ENCODE data around the gene USH2A.

The USH2A gene

GRCh38 chr1:215923129-215923824 lies 500.0 kb downstream of the USH2A start:
- Histone ChIP-seq H3K36me3 (ENCODE audit: control insufficient read depth, insufficient read depth, low read length) (no peaks in the 10 kb centered on the region), H3K4me3 (replicated peaks; ENCODE audit: low read depth, low read length) (no peak overlapping the region), H3K27me3 (replicated peaks; ENCODE audit: control insufficient read depth, insufficient read depth, low read length) (no peaks in the 10 kb centered on the region)
- no peak for DNase-seq (ENCODE audit: extremely low read depth, insufficient read length)
- TF ChIP-seq CTCF (IDR thresholded peaks at IDR 0.05; ENCODE audit: insufficient read depth, low read length, poor library complexity, severe bottlenecking) = no peak

GRCh38 chr1:215911406-215911968 lies 511.8 kb downstream of the USH2A start:
- Histone ChIP-seq H3K36me3 (ENCODE audit: control insufficient read depth, insufficient read depth, low read length) (no peaks in the 10 kb centered on the region), H3K4me3 (replicated peaks; ENCODE audit: low read depth, low read length) (no peak overlapping the region), H3K27me3 (replicated peaks; ENCODE audit: control insufficient read depth, insufficient read depth, low read length) (no peaks in the 10 kb centered on the region)
- DNase-seq (ENCODE audit: extremely low read depth, insufficient read length) = no peak
- no peak for TF ChIP-seq CTCF (IDR thresholded peaks at IDR 0.05; ENCODE audit: insufficient read depth, low read length, poor library complexity, severe bottlenecking)

- DNase-seq (ENCODE audit: extremely low read depth, insufficient read length) = no peak
- H3K4me3 ChIP-seq (replicated peaks; ENCODE audit: low read depth, low read length) = no peak overlapping the region
These were observed 517.6 kb downstream of the USH2A start for GRCh38 chr1:215905493-215906115.

GRCh38 chr1:215900684-215901083 lies 522.6 kb downstream of the USH2A start:
- H3K36me3 ChIP-seq (ENCODE audit: control insufficient read depth, insufficient read depth, low read length) = no peaks in the 10 kb centered on the region
- H3K4me3 ChIP-seq (replicated peaks; ENCODE audit: low read depth, low read length) = no peak overlapping the region
- DNase-seq (ENCODE audit: extremely low read depth, insufficient read length) = no peak
- H3K27me3 ChIP-seq (replicated peaks; ENCODE audit: control insufficient read depth, insufficient read depth, low read length) = no peaks in the 10 kb centered on the region
- no peak for TF ChIP-seq CTCF (IDR thresholded peaks at IDR 0.05; ENCODE audit: insufficient read depth, low read length, poor library complexity, severe bottlenecking)

More at GRCh38 chr1:215905493-215906115, 517.6 kb downstream of the USH2A start:
- H3K27me3 ChIP-seq (replicated peaks; ENCODE audit: control insufficient read depth, insufficient read depth, low read length) = no peaks in the 10 kb centered on the region
- no peak for TF ChIP-seq CTCF (IDR thresholded peaks at IDR 0.05; ENCODE audit: insufficient read depth, low read length, poor library complexity, severe bottlenecking)
- no peaks in the 10 kb centered on the region for H3K36me3 ChIP-seq (ENCODE audit: control insufficient read depth, insufficient read depth, low read length)

GRCh38 chr1:215899901-215900300 lies 523.3 kb downstream of the USH2A start:
- no peak for TF ChIP-seq CTCF (IDR thresholded peaks at IDR 0.05; ENCODE audit: insufficient read depth, low read length, poor library complexity, severe bottlenecking)
- Histone ChIP-seq H3K4me3 (replicated peaks; ENCODE audit: low read depth, low read length) (no peak overlapping the region), H3K27me3 (replicated peaks; ENCODE audit: control insufficient read depth, insufficient read depth, low read length) (no peaks in the 10 kb centered on the region), H3K36me3 (ENCODE audit: control insufficient read depth, insufficient read depth, low read length) (no peaks in the 10 kb centered on the region)
- DNase-seq (ENCODE audit: extremely low read depth, insufficient read length) = no peak
